ENCODE data around the gene SFXN3.

Gene SFXN3

GRCh38 chr10:101073631-101074030, 42.6 kb downstream of the SFXN3 start:
- DNase-seq (ENCODE audit: low spot score), result no peak

- DNase-seq (ENCODE audit: low spot score), result no peak
Observed at GRCh38 chr10:101075775-101076174, 44.7 kb downstream of the SFXN3 start.

DNA sequence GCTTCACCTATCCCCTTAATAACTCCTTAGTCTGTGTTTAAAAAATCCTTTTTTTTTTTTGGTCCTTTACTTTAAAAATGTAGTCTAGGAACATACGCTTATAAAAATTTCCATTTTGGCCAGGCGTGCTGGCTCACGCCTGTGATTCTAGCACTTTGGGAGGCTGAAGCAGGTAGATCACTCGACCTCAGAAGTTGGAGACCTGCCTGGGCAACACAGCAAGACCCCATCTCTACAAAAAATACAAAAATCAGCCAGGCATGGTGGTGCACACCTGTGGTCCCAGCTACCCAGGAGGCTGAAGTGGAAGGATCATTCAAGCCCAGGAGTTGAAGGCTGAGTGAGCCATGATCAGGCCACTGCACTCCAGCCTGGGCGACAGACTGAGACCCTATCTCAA, 45.6 kb downstream of the SFXN3 start:
- no peak for DNase-seq (ENCODE audit: low spot score)

DNA sequence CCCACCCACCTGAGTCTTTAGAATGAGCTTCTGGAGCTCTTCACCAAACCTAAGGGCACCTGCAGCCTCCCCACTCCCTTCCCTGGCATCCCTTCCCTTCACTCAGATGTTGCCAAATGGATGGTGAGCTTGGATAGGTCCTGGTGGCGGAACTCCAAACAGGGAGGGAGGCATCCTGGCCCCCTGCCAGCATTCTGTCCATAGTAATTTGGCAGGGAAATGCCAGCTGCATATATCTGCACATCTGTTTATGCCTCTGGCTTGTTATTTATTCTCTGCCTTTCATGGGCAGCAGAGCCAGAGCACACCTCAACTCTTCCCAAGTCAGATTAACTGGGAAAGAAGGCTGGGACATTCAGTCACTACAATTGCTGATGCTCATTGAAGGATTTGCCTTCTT, 48.8 kb downstream of the SFXN3 start:
- DNase-seq (ENCODE audit: low spot score), result no peak

DNA sequence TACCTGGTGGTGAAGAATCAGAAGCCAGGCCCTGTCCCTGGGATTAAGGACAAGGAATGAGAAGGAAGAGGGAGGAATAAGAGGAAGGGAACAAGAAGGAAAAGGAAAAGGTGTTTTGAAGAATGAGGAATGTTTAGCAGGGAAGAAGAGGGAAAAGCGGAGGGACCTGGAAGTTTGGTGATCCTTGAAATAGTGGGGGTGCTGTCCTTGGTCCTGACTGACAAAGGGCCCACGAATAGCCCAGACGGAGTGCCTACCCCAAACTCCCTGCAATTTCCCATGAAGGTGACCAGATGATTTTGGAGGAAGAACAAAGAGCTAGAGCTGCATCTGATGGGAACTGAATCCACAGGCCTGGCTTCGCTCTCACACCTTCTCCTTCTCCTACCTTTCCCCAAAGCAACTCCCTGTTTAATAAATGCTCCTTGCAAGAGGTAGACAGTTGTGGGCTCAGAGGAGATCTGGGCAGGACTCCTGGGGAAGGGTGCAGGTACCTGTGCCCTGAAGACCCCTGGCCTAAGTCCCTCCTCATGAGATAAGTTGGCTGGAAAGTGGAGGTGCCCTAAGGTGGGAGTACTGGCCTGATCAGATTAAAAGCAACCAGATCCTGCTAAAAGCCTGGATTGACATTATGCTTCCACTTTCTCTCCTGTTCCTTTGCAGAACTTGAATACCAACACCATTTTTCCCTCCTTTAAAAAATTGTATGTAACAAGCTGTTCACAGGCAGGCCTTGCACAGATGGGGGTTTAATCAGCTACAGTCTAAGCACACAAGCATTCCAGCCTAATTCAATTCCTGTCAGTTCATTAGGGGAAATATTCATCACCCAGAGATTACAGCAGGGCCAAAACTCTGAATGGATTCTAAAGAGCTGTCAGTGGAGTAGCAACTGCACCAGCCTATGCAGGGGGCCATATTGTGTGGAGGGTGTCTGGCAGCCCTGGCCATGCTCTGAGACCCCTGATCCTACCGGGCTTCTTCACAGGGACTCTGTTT, 50.2 kb downstream of the SFXN3 start:
- DNase-seq (ENCODE audit: low spot score), result no peak

- no peak for DNase-seq (ENCODE audit: low spot score)
Observed at GRCh38 chr10:101085846-101086245, 54.8 kb downstream of the SFXN3 start.

GRCh38 chr10:101087376-101087775, 56.3 kb downstream of the SFXN3 start:
- DNase-seq (ENCODE audit: low spot score), result no peak

- DNase-seq (ENCODE audit: low spot score), result no peak
Observed at GRCh38 chr10:101087965-101088364, 56.9 kb downstream of the SFXN3 start.

- no peak for DNase-seq (ENCODE audit: low spot score)
Observed at GRCh38 chr10:101089520-101090299, 58.7 kb downstream of the SFXN3 start.

- DNase-seq (ENCODE audit: low spot score), result no peak
Observed at GRCh38 chr10:101090597-101090996, 59.6 kb downstream of the SFXN3 start.
